HepG2 (cell line): ENCODE measurements around the gene ANKRD44.

Source experiments
- CREM ChIP-seq, 2 experiments: sonication (generic) in 1 of 2; formaldehyde crosslinking in 1 of 2; IDR thresholded peaks; 2 replicates each; pipeline versions ENCODE4 v1.4.0 to v1.6.1; 2016 to 2020; ENCODE audit warnings: antibody characterized with exemption in 1 of 2, mild to moderate bottlenecking in 1 of 2, missing genetic modification reagents in 1 of 2
- ELF4 ChIP-seq: sonication (generic); formaldehyde crosslinking; IDR thresholded peaks from 2 replicates; pipeline ENCODE4 v1.5.0; 2020; ENCODE audit warnings: missing genetic modification reagents, mild to moderate bottlenecking, moderate library complexity, borderline replicate concordance
- GABPA ChIP-seq, 2 experiments: IDR thresholded peaks; 2 replicates each; pipeline ENCODE4 v1.6.1; 2011 to 2016; ENCODE audit warnings: low read depth in 2 of 2, low read length in 1 of 2, missing biosample characterization in 1 of 2, missing genetic modification characterization in 1 of 2
- JUND ChIP-seq: sonication (generic); formaldehyde crosslinking; IDR thresholded peaks from 2 replicates; pipeline ENCODE4 v1.8.0; 2022; ENCODE audit warnings: mild to moderate bottlenecking, missing genetic modification reagents
- MAFG ChIP-seq: sonication (generic); formaldehyde crosslinking; IDR thresholded peaks from 2 replicates; pipeline ENCODE4 v1.5.1; 2020; ENCODE audit warnings: mild to moderate bottlenecking, missing genetic modification reagents
- NFYB ChIP-seq: sonication (generic); formaldehyde crosslinking; IDR thresholded peaks from 2 replicates; pipeline ENCODE4 v1.4.0; 2020; ENCODE audit warnings: missing genetic modification reagents
- PRDM10 ChIP-seq: sonication (generic); formaldehyde crosslinking; IDR thresholded peaks from 2 replicates; pipeline ENCODE4 v1.4.0; 2020; ENCODE audit warnings: low read depth, missing genetic modification reagents

- no peak for TF ChIP-seq PRDM10
- TF ChIP-seq MAFG (CRISPR knock-in tag): no peak
- TF ChIP-seq JUND: no peak
- TF ChIP-seq NFYB (CRISPR knock-in tag): no peak
- no peak for TF ChIP-seq GABPA (IDR thresholded peaks at IDR 0.05; ENCODE audit: low read depth, low read length)
- TF ChIP-seq GABPA (CRISPR knock-in tag; IDR thresholded peaks at IDR 0.05; ENCODE audit: low read depth): no peak
- TF ChIP-seq CREM (IDR thresholded peaks at IDR 0.05): no peak
- no peak for TF ChIP-seq CREM (CRISPR knock-in tag; IDR thresholded peaks at IDR 0.05)
- no peak for TF ChIP-seq ELF4 (CRISPR knock-in tag)
Measured at GRCh38 chr2:197088694-197089093, 221.9 kb downstream of the ANKRD44 start.
